GM19372 (cell line): ENCODE measurements around the gene CA5A.
"Not testable (repeated sequence)": the region's sequence is repeated elsewhere in the genome, so short reads cannot be mapped to it uniquely, and the experiment has no call there.

Experiments used
- ATAC-seq: cut with Tn5 transposase; IDR thresholded peaks from one replicate; pipeline ENCODE4 v1.9.1; 2021; ENCODE audit warnings: mild to moderate bottlenecking, low read depth, moderate library complexity; ENCODE audit not compliant: unreplicated experiment

CA5A gene

DNA sequence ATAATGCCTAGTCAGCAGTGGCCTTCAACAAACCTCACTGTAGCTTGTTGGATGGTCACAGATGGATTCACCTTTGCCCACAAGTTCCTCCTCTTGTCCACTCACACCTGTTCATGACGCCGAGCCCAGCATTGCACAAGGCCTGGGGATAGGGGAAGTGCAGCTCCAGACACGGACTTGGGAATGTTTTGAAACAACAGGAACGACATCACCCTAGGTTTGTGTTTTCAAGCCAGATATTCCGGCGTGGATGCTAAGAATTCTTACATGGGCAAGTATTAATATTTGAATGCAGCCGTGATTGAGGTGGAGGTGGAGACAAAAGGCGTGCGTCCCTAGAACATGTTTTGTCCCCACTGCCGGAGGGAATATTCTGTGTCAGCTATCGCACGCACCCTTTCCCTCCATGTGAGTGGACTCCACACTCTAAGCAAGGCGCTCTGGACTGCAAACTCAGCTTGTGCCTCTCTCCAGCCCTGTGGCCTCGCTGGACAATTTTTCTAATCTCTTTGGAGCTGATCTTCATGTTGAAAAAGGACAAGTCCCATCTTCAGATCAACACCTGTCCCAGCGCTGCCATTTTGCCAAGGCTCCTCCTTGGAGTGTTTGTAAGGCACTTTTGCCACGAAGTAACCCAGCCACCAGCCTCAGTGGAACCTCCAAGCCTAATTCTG lies 12.9 kb upstream of the CA5A start:
- ATAC-seq, result no peak

DNA sequence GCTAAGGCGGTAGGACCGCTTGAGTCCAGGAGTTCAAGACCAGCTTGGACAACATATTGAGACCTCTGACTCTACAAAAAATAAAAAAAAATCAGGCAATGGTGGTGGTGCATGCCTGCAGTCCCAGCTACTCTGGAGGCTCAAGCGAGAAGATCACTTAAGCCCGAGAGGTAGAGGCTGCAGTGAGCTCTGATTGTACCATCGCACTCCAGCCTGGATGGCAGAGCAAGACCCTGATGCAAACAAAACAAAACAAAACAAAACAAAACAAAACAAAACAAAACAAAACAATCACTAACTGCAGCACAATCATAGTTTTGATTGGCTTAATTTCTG lies 12.4 kb upstream of the CA5A start:
- ATAC-seq, result no peak

- no peak for ATAC-seq
Measured at GRCh38 chr16:87948119-87948545, 11.8 kb upstream of the CA5A start.

DNA sequence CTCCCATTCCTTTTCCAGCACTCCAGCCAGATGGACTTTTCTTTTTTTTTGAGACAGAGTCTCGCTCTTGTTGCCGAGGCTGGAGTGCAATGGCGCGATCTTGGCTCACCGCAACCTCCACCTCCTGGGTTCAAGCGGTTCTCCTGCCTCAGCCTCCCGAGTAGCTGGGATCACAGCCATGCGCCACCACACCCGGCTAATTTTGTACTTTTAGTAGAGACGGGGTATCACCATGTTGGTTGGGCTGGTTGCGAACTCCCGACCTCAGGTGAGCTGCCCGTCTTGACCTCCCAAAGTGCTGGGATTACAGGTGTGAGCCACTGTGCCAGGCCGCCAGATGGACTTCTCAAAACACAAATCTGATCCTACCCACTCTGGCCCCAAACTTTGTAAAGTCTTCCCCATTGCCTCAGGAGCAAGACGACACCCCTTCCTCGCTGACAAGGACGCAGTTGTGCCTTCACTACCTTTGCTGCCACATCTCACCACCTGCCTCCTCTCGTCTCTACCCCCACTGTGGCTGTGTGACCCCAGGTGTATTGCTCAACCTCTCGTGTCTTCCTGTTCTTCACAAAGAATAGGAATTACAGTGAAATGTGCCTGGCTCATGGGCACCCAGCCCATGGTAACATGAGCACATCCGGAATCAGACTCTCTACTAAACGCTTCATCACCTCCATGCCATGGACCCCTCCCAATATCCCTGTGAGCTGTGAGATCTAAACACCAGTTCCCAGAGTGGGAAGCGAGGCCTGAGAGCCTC lies 11.2 kb upstream of the CA5A start:
- no peak for ATAC-seq

DNA sequence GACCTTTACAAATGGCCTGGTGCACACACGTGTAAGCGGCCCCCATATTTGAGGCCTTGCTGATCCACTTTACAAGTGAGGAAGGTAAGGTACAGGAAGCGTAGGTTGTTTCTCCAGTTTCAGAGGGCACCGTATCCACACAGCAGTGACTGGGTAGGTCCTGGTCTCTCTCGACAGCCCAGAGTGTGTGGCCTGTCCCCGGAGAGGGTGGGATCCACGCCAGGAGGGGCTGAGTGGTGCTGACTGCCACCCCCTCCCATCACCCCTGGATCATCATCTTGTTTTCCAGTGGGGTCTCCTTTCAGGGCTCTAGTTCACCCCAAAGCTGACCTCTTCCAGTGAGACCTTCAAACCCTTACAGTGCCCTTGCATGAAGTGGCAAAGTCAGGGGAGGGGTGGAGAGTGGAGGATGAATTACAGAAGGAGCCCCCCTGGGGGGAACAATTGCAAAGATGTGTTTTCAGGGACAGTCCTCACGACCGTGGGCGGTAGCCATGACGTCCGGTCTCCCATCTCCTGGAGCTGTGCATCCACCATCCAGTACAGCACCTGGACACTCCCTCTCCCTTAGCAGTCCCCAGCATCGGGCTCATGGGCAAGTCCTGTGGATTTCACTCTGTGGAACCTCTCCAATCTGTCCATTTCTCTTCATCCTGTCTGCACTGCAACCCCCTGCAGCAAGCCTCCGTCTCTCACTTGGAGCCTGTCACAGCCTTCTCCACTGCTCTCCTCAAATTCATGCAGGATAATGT lies 10.4 kb upstream of the CA5A start:
- ATAC-seq, result no peak

GRCh38 chr16:87945351-87946042 lies 9.2 kb upstream of the CA5A start:
- no peak for ATAC-seq

DNA sequence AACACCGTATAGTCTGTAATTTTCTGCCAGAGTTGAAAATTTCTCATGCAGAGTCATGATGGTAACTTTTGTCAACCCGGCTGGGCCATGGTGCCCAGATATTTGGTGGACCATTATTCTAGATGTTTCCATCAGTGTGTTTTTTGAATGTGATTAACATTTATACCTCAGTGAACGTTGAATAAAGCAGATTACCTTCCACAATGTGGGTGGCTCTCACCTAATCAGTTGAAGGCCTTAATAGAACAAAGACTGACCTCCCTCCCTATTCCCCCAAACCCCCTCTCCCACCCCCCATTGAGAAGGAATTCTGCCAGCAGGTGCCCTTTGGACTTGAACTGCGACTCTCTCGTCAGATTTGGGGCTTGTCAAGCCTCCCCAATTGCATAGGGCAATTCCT lies 6.4 kb upstream of the CA5A start:
- ATAC-seq, result no peak

- ATAC-seq, result no peak
Measured at GRCh38 chr16:87939562-87940423, 3.5 kb upstream of the CA5A start.

- no peak for ATAC-seq
Measured at GRCh38 chr16:87938412-87938949, 2.2 kb upstream of the CA5A start.

DNA sequence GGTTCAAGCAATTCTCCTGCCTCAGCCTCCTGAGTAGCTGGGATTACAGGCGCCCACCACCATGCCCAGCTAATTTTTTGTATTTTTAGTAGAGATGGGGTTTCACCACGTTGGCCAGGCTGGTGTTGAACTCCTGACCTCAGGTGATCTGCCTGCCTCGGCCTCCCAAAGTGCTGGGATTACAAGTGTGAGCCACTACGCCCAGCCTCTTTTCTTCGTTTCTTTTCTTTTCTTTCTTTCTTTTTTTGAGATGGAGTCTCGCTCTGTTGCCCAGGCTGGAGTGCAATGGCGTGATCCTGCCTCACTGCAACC lies 858 bp upstream of the CA5A start:
- not testable (repeated sequence) for ATAC-seq

DNA sequence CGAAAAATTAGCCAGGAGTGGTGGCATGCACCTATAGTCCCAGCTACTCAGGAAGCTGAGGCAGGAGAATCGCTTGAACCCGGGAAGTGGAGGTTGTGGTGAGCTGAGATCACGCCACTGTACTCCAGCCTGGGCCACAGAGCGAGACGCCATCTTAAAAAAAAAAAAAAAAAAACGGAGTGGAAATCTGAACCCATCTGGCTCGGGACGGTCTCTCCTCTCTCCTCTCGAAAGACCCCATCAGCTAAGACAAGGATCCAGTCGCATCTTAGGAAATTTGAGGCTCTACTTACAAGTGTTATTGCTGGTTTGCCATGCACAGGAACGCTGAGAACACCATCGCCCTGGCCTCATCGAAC lies 334 bp downstream of the CA5A start:
- ATAC-seq, result not testable (repeated sequence)

- ATAC-seq, result not testable (repeated sequence)
Measured at GRCh38 chr16:87934752-87935425, 1.4 kb downstream of the CA5A start.

DNA sequence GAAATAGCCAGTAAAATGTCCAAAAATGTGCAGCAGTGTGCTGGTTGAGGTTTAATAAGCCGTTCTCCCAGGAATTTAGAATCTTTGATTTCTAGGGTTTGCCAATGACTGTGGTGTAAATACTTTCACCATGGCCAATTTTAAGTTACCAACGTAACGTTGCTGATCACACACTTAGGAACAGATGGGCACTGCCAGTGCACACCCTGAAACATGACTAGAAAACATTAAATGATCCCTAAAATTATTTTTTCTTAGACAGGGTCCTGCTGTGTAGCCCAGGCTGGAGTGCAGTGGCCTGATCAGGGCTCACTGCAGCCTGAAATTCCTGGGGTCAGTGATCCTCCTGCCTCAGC lies 3.2 kb downstream of the CA5A start:
- ATAC-seq, result no peak

DNA sequence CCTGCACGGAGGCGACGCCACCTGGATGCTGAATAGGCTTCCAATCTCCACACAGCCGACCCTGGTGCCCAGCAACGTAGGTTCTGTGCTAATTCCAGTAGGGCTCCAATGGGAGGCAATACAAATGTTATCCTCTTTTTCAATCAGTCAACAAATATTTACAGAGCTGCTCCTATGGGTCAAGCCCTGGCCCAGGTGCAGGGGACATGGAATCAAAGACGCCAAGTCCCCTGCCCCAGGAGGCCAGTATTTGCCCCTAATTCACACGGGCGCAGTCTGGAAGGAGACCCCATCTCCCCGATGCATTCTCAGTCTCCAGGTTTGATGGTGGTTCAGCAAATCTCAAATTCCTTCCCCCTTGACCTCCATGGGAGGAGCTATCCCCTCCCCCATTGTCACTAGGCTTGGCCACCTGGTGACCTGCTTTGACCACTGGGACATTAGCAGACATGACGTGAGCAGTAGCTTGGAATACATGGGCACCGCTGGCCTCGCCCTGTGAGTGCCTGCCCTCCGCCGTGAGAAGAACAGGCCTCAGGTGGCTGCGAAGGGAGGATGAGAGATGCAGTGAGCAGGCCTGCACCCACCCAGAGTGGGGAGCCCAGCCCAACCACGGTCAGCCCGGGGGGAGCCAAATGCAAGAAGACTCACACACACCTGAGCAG lies 3.7 kb downstream of the CA5A start:
- not testable (repeated sequence) for ATAC-seq

DNA sequence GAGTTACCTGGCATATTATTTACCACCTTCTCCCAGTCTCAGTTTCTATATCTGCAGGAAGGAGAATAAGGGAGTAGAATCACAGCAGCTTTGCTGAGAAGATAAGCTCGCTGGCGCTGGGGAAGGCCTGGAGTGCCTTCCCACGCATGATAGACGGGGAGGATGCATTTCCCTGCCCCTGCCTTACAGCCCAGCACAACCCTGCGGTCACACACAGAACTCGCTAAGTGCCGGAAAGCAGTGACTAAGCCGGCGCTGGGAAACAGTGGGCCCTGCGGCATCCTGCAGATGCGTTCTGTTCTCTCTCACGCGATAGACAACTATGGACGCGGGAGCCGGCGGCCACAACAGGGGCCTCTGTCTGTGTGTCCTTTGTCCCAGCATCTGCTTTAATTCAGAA lies 4.8 kb downstream of the CA5A start:
- no peak for ATAC-seq

DNA sequence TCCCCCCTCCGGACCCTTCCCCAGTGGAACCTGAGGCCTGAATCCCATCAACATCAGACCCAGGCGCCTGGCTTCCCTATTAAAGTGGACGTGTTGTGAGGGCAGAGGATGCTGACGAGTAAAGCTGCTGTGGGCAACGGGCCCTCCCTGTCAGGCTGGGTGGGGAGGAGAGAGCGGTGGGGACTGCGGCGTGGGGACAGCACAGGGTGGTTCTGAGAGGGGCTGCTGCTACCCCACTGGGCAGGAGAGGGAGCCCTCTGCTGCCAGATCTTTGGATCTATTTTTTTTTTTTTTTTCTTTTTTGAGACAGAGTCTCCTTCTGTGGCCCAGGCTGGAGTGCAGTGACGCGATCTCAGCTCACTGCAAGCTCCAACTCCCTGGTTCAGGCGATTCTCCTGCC lies 5.9 kb downstream of the CA5A start:
- no peak for ATAC-seq

GRCh38 chr16:87929986-87930385 lies 6.3 kb downstream of the CA5A start:
- no peak for ATAC-seq

- no peak for ATAC-seq
Measured at GRCh38 chr16:87927195-87927562, 9.2 kb downstream of the CA5A start.
